Nephron (organoid): ENCODE results near the gene NLGN2.
A peak's percentile ranks its signal among the peaks of the same experiment; 100 is the strongest.

Experiments used
- H3K27ac Mint-ChIP-seq, 3 experiments: 2 replicates each; pipeline ENCODE4 v1.8.0; 2020; ENCODE audit warnings: mixed read lengths in 3 of 3, mild to moderate bottlenecking in 2 of 3, moderate library complexity in 1 of 3
- H3K27me3 Mint-ChIP-seq: 2 replicates; pipeline ENCODE4 v1.8.0; 2021; ENCODE audit warnings: low read depth, mild to moderate bottlenecking, moderate library complexity, mixed read lengths
- H3K36me3 Mint-ChIP-seq: 2 replicates; pipeline ENCODE4 v1.8.0; 2020; ENCODE audit warnings: low read depth, mixed read lengths
- H3K4me1 Mint-ChIP-seq: 2 replicates; pipeline ENCODE4 v1.8.0; 2020; ENCODE audit warnings: mixed read lengths
- H3K4me3 Mint-ChIP-seq, 3 experiments: 2 replicates each; pipeline ENCODE4 v1.8.0; 2020; ENCODE audit warnings: mild to moderate bottlenecking in 3 of 3, mixed read lengths in 3 of 3, moderate library complexity in 2 of 3
- H3K9me3 Mint-ChIP-seq: 2 replicates; pipeline ENCODE4 v1.8.0; 2020; ENCODE audit warnings: mixed read lengths
- TF ChIP-seq, protein P1 (sequence below), 3 experiments: fragments of 200-600 bp; sonication (generic); IDR thresholded peaks; one replicate each; pipeline ENCODE4 v1.5.0; 2021; ENCODE audit warnings: antibody characterized with exemption in 3 of 3; ENCODE audit not compliant: unreplicated experiment in 3 of 3

Gene NLGN2

GRCh38 chr17:7460850-7461660 lies 53.4 kb downstream of the NLGN2 start:
- Mint-ChIP-seq H3K9me3 (no peaks in the 10 kb centered on the region), H3K4me3 (no peak overlapping the region), H3K27ac (peak overlapping the region in 1 of 3 experiments; percentile 66), H3K36me3 (peaks cover 26% of the 10 kb centered on the region), H3K4me1 (peaks cover 5% of the 10 kb centered on the region), H3K27me3 (peaks cover 5% of the 10 kb centered on the region)
- TF ChIP-seq, protein P1, sequence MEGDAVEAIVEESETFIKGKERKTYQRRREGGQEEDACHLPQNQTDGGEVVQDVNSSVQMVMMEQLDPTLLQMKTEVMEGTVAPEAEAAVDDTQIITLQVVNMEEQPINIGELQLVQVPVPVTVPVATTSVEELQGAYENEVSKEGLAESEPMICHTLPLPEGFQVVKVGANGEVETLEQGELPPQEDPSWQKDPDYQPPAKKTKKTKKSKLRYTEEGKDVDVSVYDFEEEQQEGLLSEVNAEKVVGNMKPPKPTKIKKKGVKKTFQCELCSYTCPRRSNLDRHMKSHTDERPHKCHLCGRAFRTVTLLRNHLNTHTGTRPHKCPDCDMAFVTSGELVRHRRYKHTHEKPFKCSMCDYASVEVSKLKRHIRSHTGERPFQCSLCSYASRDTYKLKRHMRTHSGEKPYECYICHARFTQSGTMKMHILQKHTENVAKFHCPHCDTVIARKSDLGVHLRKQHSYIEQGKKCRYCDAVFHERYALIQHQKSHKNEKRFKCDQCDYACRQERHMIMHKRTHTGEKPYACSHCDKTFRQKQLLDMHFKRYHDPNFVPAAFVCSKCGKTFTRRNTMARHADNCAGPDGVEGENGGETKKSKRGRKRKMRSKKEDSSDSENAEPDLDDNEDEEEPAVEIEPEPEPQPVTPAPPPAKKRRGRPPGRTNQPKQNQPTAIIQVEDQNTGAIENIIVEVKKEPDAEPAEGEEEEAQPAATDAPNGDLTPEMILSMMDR (IDR thresholded peaks at IDR 0.05; ENCODE audit: unreplicated experiment in 3 of 3): no peak

DNA sequence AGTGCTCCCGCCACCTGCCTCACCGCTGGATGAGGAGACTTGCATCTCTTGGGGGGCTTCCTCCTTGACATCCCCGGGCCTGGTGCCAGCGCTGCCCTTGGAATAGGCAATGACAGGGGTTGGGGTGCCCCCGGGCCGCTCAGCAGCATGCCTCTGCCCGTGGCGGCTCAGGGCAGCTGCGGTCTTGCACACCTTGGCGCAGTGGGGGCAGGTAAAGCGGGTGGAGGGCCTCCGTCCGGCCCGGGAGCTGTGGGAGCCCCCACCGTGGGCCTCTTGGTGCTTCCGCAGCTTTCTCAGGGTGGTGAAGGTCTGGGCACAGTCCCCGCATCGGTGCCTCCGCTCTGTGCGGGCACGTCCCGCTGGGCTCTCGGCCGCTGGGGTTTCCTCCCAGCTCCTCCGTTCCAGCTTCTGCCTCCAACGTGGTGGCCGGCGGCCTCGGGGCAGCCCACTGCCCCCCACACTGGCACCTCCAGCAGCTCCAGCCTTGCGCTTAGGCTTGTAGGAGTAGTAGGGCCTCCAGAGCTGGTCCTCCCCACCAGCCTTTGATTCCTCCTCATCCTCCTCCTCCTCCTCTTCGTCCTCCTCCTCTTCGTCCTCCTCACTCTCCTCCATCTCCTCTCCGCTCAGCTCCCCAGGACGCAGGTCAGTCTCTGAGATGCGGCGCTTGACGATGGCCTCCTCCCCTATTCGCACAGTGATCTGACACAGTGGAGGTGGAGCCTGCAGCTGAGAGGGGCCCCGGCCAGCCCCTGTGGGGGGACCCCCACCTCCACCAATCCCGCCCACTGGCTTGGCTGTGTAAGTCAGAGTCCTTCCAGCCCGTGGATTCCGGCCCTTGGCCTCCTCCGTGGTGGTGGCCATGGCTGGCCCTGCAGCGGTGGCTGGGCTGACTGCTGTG lies 55.1 kb downstream of the NLGN2 start:
- H3K36me3 Mint-ChIP-seq: peaks cover 35% of the 10 kb centered on the region
- peaks cover 13% of the 10 kb centered on the region for H3K4me1 Mint-ChIP-seq
- no peak overlapping the region for H3K4me3 Mint-ChIP-seq

DNA sequence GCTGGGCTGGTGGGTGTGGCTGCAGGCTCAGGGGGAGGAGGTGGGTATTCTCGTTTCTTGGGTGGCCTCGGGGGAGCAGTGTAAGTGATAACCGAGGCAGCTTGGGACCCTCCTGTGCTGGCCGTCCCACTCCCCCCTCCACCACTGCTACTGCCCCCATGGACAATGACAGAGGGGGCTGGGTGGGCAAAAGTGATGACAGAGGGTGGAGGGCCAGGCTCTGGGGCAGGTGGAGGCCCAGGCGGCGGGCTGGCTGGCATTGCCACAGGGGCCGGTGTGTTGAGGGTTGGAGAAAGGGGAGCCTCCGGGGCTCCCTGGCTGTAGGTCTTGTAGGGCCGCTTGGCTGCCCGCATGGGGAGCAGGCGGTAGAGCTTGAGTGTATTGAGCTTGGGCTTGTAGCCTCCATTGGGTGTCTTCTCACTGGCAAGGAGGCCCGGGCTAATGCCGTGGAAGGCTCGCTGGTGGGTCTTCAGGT lies 55.8 kb downstream of the NLGN2 start:
- peaks cover 13% of the 10 kb centered on the region for H3K4me1 Mint-ChIP-seq
- H3K4me3 Mint-ChIP-seq: no peak overlapping the region
- H3K9me3 Mint-ChIP-seq: no peaks in the 10 kb centered on the region
- TF ChIP-seq, protein P1 (IDR thresholded peaks at IDR 0.05; ENCODE audit: unreplicated experiment in 3 of 3): no peak
- H3K27me3 Mint-ChIP-seq: peaks cover 5% of the 10 kb centered on the region
- H3K27ac Mint-ChIP-seq: no peak overlapping the region
- H3K36me3 Mint-ChIP-seq: peaks cover 35% of the 10 kb centered on the region

More for the DNA sequence above, 55.1 kb downstream of the NLGN2 start:
- H3K27me3 Mint-ChIP-seq: peaks cover 5% of the 10 kb centered on the region
- no peaks in the 10 kb centered on the region for H3K9me3 Mint-ChIP-seq
- TF ChIP-seq, protein P1 (IDR thresholded peaks at IDR 0.05; ENCODE audit: unreplicated experiment in 3 of 3): no peak
- H3K27ac Mint-ChIP-seq: no peak overlapping the region

DNA sequence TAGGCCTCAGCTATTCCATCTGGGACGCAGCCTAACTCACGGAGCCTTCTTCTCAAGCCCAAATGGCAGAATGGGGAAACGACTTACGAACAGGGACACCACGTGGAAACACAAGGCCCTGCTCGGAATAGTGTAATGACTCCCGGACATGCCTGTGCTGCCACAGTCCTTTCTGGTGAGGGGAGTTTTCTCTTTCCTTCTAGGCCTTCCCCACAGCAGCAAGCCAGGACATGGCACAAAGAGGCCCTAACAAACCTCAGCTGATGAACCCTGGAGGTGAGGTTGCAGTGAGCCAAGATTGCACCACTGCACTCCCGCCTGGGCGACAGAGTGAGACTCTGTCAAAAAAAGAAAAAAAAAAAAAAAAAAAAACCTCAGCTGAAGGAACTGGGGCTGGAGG lies 56.4 kb downstream of the NLGN2 start:
- TF ChIP-seq, protein P1 (IDR thresholded peaks at IDR 0.05; ENCODE audit: unreplicated experiment in 3 of 3): no peak
- H3K9me3 Mint-ChIP-seq: no peaks in the 10 kb centered on the region
- no peak overlapping the region for H3K4me3 Mint-ChIP-seq
- no peak overlapping the region for H3K27ac Mint-ChIP-seq
- H3K4me1 Mint-ChIP-seq: peaks cover 13% of the 10 kb centered on the region
- H3K36me3 Mint-ChIP-seq: peaks cover 35% of the 10 kb centered on the region
- H3K27me3 Mint-ChIP-seq: peaks cover 5% of the 10 kb centered on the region

DNA sequence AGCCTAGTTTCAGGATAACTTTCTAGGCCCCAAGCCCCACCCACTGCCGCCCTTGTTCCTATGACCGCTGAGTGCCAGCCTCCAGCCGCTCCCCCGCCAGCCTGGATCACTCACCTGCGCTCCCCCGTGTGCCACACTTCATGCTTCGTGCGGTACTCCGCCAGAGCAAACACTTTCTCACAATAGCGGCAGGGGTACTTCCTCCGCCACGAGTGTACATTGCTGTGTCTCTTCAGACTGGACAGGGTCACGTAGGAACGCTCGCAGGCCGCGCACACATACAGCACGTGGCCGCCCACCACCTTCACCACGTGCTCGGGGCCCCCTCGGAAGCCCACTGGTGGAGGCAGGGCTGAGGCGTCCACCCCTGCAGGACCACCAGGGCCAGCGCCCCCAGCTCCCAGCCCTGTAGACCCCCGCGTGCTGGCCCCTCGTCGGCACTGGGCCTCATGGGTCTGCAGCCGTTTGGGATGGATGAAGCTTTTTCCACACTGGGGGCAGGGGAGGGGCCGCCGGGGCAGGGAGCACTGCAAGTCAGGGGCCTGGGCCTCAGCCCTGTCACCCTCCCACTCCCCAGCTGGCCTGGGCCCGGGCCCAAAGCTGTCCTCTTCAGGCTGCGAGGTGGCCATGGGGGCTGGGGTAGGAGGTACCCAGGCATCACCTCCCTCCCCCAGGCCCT lies 58.1 kb downstream of the NLGN2 start:
- Mint-ChIP-seq H3K36me3 (peaks cover 26% of the 10 kb centered on the region), H3K4me1 (peaks cover 13% of the 10 kb centered on the region), H3K4me3 (no peak overlapping the region), H3K27me3 (peaks cover 5% of the 10 kb centered on the region), H3K27ac (peak overlapping the region in 1 of 3 experiments; percentile 83), H3K9me3 (no peaks in the 10 kb centered on the region)
- TF ChIP-seq, protein P1 (IDR thresholded peaks at IDR 0.05; ENCODE audit: unreplicated experiment in 3 of 3): no peak
